ENCODE data around the gene SMC2.

- TF ChIP-seq REST (IDR thresholded peaks at IDR 0.05; ENCODE audit: low read depth) (no peak), CREB1 (IDR thresholded peaks at IDR 0.05; ENCODE audit: low read depth) (no peak), MAX (IDR thresholded peaks at IDR 0.05) (no peak), EGR1 (IDR thresholded peaks at IDR 0.05) (no peak), USF1 (IDR thresholded peaks at IDR 0.05) (no peak)
These were observed 13.1 kb upstream of the SMC2 start for GRCh38 chr9:104080983-104081382.

Data from Ishikawa (cell line).